Esophagus muscularis mucosa (tissue), 3 donors: ENCODE measurements around the gene NTPCR.

Source experiments
- POLR2A ChIP-seq: fragments of 450-650 bp; IDR thresholded peaks from one replicate; pipeline ENCODE4 v1.6.1; 2017; ENCODE audit warnings: antibody characterized with exemption, moderate library complexity, mild to moderate bottlenecking, low read depth
- TF ChIP-seq, protein P1 (sequence below), 3 experiments: fragments of 200-600 bp in 2 of 3; fragments of 450-650 bp in 1 of 3; sonication (generic) in 2 of 3; IDR thresholded peaks; one replicate each; pipeline ENCODE4 v1.5.1; 2017 to 2019; ENCODE audit warnings: antibody characterized with exemption in 3 of 3, mild to moderate bottlenecking in 2 of 3, moderate library complexity in 1 of 3

DNA sequence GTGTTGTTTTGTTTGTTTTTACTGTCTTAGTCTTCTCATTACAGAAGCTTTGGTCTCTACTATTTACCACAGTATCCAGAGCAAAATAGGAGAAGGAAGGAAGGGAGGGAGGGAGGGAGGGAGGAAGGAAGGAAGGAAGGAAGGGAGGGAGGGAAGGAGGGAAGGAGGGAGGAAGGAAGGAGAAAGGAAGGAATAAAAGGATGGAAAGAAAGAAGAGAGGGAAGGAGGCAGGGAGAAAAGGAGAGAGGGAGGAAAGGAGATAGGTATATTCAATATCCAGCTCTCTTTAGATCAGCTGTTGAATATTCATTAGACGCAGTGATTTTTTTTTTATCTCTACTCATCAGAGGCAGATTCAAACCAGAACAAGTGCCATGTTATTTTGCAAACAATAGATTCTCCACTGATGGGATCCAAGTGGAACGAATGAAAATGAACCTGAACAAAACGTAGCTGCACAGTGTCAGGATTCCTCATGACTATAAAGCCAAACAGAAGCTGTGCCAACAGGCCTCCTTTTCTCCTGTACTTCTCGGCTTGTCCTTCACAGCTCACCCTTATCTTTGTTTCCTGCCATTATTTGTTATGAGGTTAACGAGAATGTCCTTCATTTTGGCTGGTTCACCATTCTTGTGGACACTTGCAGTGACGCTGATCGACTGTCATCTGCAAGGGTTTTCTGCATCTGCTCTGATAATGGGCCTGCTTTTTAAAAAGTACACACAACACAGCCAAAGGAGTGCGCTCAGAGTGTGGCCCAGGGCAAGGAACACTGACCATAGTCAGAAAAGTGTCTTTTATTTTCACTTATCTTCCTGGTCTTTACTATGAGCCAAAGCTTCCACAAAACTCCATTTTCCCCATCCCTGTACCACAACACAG is 7.8 kb upstream of the NTPCR start:
- TF ChIP-seq, protein P1, sequence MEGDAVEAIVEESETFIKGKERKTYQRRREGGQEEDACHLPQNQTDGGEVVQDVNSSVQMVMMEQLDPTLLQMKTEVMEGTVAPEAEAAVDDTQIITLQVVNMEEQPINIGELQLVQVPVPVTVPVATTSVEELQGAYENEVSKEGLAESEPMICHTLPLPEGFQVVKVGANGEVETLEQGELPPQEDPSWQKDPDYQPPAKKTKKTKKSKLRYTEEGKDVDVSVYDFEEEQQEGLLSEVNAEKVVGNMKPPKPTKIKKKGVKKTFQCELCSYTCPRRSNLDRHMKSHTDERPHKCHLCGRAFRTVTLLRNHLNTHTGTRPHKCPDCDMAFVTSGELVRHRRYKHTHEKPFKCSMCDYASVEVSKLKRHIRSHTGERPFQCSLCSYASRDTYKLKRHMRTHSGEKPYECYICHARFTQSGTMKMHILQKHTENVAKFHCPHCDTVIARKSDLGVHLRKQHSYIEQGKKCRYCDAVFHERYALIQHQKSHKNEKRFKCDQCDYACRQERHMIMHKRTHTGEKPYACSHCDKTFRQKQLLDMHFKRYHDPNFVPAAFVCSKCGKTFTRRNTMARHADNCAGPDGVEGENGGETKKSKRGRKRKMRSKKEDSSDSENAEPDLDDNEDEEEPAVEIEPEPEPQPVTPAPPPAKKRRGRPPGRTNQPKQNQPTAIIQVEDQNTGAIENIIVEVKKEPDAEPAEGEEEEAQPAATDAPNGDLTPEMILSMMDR (IDR thresholded peaks at IDR 0.05): no peak
- TF ChIP-seq POLR2A: no peak
